HG02759 (cell line): Measurements from ENCODE around the gene SEC23A.
"Not testable (repeated sequence)": the region's sequence is repeated elsewhere in the genome, so short reads cannot be mapped to it uniquely, and the experiment has no call there.

Experiments
- ATAC-seq: cut with Tn5 transposase; IDR thresholded peaks from one replicate; pipeline ENCODE4 v1.9.1; 2021; ENCODE audit warnings: mild to moderate bottlenecking, moderate library complexity; ENCODE audit not compliant: unreplicated experiment

The SEC23A gene

GRCh38 chr14:39094515-39094914 is 8.5 kb downstream of the SEC23A start:
- ATAC-seq: no peak

DNA sequence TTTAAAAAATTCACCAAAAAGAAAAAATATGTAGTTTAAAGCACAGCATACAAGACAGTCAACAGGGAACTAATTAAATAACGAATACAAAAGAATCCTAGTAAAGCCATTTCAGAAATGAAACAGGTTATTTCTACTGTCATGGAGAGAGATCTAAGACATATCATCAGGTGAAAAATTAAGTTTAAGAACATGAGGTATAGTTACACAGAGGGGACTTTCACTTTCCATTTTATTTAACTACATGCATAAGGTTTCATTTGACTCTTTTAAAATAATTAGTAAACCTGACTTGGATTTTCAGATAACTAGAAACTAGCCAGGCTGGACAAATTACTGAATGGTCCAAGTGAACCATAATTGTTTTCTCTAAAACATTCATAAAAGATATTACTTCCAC is 11.3 kb downstream of the SEC23A start:
- no peak for ATAC-seq

DNA sequence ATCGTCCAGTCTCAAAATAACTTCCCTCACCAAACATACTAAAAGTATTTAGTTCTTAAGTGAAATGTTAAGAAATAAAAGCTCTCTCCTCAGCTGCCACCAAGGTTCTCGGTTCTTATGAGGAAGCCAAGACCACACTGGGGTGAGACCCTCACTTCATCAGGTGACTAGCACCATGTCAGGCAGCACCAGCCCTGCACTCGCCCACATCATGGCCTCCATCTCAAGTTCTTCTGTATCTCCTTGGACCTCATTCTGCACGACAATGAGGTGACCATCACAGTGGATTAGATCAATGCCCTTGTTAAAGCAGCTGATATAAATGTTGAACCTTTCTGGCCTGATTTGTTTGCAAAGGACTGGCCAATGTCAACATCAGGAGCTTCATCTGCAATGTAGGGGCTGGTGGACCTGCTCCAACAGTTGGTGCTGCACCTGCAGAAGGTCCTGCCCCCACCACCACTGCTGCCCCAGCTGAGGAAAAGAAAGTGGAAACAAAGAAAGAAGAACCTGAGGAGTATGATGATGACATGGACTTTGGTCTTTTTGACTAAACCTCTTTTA is 12.4 kb downstream of the SEC23A start:
- no peak for ATAC-seq

GRCh38 chr14:39087493-39087892 is 15.5 kb downstream of the SEC23A start:
- ATAC-seq: no peak

GRCh38 chr14:39085933-39086332 is 17.1 kb downstream of the SEC23A start:
- no peak for ATAC-seq

DNA sequence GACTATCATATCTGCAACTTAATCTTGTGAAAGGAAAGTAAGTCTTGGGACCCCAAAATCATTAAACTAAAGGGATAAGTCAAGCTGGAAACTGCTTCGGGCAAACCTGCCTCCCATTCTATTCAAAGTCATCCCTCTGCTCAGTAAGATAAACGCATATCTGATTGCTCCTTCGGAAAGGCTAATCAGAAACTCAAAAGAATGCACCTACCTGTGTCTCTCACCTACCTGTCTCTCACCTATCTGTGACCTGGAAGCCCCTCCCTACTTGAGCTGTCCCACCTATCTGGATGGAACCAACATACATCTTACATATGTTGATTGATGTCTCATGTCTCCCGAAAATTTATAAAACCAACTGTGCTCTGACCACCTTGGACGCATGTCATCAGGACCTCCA is 19.9 kb downstream of the SEC23A start:
- ATAC-seq: no peak

- ATAC-seq: no peak
These were observed 22.1 kb downstream of the SEC23A start for GRCh38 chr14:39080886-39081285.

DNA sequence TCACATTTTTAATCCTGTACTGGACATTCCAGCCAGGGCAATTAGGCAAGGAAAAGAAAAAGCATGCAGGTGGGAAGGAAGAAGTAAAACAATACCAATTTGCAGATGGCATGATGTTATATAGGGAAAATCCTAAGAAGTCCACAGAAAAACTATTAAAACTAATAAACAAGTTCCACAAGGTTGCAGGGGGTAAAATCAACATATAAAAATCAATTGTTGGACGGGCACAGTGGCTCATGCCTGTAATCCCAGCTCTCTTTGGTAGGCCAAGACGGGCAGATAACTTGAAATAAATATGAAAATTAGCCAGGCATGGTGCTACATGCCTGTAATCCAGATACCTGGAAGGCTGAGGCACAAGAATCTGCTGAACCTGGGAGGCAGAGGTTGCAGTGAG is 31.9 kb downstream of the SEC23A start:
- no peak for ATAC-seq

GRCh38 chr14:39069923-39070322 is 33.1 kb downstream of the SEC23A start:
- no peak for ATAC-seq

DNA sequence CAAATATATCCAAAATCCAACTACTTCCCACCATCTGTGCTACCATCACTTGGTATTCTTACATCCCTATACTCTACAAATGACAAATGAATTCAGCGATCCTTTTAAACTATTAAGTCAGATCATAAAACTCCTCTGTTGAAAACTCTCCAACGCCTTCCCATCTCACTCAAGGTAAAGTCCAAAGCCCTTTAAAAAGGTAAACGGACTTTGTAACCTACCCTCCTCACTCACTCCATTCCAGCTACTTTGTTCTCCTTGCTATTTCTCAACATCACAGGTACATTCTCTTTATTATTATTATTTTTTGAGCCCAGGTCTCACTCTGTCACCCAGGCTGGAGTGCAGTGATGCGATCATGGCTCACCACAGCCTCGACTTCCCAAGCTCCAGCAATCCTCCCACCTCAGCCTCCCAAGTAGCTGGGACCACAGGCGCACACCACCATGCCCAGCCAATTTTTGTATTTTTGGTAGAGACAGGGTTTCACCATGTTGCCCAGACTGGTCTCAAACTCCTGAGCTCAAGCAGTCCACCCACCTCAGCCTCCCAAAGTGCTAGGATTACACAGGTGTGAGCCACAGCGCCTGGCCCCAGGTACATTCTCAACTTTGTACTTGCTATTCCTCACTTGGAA is 33.7 kb downstream of the SEC23A start:
- ATAC-seq: not testable (repeated sequence)

GRCh38 chr14:39060818-39061437 is 42.1 kb downstream of the SEC23A start:
- peak; percentile 97 for ATAC-seq

- ATAC-seq: no peak
These were observed 47.1 kb downstream of the SEC23A start for GRCh38 chr14:39055786-39056474.

DNA sequence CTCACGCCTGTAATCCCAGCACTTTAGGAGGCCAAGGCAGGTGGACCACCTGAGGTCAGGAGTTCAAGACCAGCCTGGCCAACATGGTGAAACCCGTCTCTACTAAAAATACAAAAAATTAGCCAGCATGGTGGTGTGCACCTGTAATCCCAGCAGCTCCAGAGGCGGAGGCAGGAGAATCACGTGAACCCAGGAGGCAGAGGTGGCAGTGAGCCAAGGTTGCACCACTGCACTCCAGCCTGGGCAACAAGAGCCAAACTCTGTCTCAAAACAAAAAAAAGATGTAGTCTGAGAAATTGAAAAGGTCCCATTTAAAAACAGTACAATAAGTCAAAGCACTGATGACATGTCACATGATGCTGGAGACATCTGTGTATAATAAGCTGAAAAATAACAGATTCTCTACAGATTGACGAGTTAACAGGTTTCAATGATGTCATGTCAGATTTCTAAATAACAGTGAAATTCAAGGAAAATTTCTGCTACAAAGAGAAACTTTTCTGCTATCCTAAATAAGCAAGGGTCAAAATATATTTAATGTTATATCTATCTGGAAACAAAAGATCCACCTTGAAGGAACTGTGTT is 50.1 kb downstream of the SEC23A start:
- ATAC-seq: not testable (repeated sequence)

GRCh38 chr14:39050389-39050788 is 52.6 kb downstream of the SEC23A start:
- peak; percentile 44 for ATAC-seq

- peak; percentile 62 for ATAC-seq
These were observed 57.1 kb downstream of the SEC23A start for GRCh38 chr14:39045889-39046288.

GRCh38 chr14:39043352-39043943 is 59.6 kb downstream of the SEC23A start:
- no peak for ATAC-seq

DNA sequence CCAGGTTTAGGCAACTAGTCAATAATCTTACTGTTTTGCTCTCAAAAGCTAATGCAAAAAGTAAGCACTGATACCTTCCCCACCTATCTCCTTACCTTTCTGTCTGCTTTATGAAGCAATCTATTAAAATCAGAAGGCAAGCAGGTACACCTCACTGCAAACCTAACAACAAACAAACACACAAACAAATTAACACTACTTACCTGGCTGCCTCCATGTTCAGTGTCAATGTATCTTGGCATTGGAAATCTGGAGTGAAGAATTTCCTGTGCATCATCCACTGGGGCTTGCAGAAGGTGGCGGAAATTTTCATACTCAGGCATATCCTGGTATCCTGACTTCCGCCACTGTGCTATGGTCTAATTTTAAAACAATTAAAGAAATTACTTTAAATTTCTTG is 62.5 kb downstream of the SEC23A start:
- ATAC-seq: no peak

- peak; percentile 70 for ATAC-seq
These were observed 64.5 kb downstream of the SEC23A start for GRCh38 chr14:39038542-39038941.

DNA sequence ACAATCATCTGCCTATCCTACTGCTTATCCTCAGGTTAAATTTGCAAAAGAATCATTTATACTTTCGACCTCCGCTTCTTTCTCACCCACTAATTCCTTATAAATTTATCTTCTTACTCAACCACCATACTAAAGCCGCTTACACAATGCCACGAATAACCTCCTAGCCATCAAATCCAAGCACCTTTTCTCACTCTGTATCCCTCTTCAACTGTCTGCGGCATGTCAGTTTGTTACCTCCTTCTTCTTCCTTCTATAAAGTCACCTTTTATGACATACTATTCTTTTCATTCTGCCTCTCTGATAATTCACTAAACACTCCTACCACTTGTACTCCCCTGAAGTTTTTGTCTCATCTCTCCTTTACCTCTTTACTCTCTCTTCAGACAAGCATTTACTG is 66.3 kb downstream of the SEC23A start:
- no peak for ATAC-seq

DNA sequence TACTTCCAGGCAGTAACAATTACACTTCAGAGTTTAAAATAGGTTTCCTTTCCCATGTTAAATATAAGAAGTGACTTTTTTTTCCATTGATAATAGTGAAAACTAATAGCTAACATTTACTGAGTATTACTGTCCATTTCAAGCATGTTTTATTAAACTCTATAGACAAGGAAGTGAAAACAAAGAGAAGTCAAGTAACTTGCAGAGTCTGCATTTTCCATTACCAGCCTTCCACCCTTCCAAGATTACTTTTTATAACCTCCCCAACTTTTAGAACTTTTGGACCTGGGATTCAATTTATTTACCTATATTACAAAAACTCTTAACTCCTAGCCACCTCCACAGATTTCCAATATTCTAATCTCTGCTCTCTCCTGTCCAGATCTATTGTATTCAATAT is 67.7 kb downstream of the SEC23A start:
- ATAC-seq: no peak
